NCI-H2029 treated with DMSO at 0.1 percent for 48 hours (cell line): ENCODE measurements around the gene NUP35.

Experiments
- DNase-seq: peaks from one replicate; lab custom pipeline; 2025; lab: John Stamatoyannopoulos, UW

NUP35 gene, protein sequence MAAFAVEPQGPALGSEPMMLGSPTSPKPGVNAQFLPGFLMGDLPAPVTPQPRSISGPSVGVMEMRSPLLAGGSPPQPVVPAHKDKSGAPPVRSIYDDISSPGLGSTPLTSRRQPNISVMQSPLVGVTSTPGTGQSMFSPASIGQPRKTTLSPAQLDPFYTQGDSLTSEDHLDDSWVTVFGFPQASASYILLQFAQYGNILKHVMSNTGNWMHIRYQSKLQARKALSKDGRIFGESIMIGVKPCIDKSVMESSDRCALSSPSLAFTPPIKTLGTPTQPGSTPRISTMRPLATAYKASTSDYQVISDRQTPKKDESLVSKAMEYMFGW

DNA sequence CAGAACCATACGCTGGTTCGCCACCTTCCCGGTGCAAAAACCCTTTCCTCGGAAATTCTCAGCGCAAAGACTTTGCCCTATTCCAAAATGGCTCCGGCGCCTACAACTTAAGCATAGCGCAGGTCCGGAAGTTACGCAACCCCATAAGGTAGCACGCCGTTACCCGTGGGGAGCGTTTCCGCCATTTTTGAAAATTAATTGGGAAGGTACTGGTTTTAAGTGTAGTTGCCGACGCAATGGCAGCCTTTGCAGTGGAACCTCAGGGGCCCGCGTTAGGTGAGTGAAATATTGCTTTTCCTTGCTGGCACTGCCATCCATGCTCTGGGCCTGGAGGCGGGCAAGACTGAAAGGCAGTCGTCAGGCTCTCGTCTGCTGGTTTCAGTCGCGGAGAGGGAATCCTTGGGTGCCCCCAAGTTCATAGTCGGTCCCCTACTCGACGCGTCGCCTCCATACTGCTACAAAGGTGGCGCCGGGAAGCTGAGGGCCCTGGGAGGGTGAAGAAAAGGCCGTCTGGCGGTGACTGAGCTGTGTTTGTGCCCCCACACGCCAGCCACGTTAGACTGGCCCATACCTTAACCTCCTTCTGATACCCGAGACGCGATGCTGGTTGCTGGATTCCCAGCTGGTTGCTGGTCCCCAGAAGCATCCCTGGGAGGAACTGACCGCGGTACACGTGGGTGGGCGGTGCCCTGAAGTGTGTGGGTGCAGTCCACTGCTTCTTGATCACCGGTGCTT is at the start of gene NUP35:
Gene NUP35 (plus strand): TSS at position 222 of the 735 bp plus-strand sequence. CDS start 15 bp downstream, at position 237.
- DNase-seq = peak; percentile 79

DNA sequence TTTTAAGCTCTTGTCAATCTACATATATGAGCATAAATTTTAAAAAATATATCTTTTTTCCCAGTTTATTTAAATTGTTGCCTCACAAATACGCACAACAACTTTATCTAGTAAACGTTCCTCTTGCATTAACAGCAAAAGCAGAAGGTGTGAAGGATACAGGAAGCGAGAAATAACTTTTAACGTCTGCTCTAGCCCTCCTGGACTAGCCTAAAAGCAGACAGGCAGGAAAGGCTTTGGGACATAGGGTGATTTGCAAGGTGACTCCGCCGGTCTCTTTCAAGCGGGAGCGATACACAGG is 46.1 kb upstream of the NUP35 start:
- DNase-seq = no peak

DNA sequence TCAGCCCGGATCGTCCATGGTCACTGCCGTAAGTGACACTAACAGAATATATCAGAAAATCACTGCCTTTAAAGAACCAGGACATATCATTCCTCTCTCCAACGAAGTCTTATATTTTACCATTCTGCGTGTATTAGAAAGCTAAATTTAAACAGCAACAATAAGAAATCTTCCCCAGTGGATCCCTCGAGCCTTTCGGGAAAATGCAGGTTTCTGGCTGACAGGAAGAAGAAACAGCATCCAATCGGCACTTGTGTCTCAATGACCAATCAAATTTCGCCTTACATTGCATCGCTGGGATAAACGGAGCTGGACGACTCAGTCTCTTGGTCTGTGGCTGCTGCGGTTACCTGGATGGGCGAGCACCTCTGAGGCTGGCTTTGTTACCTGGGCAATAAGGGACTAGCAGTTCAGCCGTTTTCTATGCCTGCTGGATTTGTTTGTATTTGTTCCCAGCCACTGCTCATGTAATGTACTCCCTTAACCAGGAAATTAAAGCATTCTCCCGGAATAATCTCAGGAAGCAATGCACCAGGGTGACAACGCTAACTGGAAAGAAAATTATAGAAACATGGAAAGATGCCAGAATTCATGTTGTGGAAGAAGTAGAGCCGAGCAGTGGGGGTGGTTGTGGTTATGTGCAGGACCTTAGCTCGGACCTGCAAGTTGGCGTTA is 45.6 kb upstream of the NUP35 start, which contains the start of gene DUSP19:
Gene DUSP19 (plus strand): TSS at position 284 of the 675 bp plus-strand sequence. CDS start 187 bp downstream, at position 471.
- peak; percentile 94 for DNase-seq

DNA sequence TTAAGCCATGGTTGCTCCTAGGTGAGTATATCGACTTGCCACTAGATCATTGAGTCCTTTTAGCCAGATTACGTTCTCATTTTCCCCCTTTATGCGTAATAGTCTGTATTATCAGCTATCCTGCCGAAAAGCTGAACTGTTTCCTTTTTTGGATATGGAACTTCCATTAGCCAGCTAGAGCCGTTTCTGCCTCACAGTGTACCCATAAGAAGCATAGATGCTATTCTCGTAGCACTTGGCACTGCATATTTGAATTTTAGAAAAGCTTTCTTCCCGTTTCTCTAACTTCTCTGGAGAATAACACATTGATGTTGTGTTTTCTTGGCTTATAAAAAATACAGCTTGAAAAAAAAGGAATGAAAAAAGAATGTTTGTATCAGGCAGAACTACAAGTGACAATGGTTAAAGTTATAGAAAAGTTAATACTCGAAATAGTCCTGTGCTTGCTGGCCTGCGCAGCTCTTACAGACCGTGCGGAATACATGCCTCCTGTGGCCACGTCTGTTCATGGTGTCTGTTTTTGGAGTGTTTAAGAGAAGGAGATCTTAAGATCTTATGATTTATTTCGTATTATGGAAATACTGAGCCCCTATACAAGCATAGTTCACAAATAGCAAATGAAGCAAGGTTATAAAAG is 45.0 kb upstream of the NUP35 start:
- no peak for DNase-seq

DNA sequence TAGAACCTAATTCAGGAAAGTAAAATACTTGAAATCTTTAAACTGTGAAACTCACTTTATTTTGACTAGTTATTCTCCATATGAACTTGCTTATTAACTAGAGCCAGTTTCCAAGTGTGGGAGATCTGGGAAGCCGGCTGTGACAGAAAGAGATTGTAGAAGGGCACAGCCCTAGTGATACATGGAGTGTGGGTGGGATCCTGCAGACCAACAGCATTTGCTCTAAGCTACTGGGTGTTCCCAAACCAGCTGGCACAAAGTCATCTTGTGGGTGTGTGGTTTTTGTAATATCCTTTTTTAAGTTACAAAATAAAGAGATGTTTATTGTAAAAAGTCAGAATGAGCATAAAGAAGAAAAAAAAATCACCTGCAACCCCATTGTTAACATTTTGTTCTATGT is 42.3 kb upstream of the NUP35 start:
- no peak for DNase-seq

DNA sequence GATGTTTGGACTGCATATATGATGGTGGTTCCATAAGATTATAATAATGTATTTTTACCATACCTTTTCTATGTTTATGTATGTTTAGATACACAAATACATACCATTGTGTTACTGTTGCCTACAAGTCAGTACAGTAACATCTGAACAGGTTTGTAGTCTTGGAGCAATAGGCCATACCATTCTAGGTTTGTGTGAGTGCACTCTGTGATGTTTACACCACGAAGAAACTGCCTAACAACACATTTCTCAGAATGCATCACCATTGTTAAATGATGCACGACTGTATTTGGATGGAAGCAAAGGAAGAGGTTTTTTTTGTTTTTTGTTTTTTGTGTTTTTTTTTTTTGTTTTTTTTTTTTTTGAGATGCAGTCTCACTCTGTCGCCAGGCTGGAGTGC is 36.2 kb upstream of the NUP35 start:
- DNase-seq = no peak

DNA sequence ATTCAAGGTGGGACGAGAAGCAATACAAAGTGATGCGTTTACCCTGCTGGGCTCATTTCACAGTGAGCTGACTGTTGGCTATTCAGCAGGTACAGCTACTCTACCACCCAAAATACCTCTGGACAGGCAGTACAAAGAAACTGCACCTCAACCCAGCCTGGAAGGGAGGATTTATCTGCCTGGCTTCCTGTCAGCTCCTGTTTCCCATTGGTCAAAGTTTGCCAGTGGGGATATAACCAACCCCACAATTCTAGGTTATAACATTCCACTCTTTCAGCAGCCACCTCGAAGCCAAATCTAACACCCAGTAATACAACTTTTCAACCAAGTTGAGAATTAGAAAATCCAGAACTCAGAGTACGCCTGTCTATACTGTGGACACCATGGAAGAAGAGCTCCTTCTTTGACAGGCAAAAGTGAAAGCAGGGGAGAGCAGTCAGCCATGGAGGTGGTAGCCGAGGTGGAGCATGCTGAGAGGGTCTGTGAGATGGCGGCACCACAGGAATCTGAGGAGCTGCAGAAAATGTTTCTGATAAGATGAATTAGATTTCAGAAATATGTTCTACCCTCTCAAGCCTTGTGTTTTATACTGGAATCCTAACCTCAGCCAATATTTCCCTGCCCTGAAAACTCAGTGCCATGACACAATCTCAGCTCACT is 34.9 kb upstream of the NUP35 start:
- DNase-seq = peak; percentile 59

DNA sequence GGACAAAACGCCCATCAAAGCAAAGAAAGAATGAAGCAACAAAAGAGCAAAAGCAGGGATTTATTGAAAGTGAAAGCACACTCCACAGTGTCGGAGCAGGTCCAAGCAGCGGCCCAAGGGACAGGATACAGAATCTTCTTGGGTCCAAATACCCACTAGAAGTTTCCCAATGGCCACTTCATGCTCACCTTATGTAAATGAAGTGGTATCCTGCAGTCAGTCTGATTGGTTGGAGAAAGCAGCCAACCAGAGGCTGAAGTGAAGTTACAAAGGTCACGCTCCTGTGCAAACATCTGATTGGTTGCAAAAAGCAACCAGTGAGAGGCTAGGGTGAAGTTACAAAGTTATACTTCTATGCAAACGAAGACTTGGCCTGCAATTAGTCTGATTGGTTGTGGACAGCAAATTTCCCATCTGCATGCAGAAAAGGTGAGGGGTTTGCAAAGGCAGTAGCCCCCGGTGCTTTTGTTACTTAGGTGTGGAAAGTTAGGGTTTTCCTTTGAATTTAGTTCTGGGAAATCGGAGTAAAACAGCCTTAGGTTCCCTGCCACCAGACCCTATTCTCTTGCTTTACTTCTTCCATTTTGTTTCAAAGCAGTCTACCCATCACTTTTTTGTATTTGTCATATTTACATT is 32.8 kb upstream of the NUP35 start:
- DNase-seq = no peak

DNA sequence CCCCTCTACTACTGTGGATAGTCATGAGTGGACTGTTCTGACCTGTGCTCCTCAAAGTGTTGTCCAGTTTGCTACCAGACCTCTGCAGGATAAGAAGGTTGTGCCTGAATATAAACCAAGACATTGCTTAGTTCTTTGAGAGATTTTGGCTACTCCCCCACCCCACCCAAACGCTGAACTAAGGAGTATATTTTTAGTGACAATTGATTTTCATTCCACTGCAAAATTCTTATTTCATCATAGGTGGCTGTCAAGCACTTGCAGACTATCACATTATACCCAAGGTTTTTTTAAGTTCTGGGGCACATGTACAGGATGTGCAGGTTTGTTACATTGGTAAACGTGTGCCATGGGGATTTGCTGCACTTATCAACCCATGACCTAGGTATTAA is 32.3 kb upstream of the NUP35 start:
- DNase-seq = no peak

DNA sequence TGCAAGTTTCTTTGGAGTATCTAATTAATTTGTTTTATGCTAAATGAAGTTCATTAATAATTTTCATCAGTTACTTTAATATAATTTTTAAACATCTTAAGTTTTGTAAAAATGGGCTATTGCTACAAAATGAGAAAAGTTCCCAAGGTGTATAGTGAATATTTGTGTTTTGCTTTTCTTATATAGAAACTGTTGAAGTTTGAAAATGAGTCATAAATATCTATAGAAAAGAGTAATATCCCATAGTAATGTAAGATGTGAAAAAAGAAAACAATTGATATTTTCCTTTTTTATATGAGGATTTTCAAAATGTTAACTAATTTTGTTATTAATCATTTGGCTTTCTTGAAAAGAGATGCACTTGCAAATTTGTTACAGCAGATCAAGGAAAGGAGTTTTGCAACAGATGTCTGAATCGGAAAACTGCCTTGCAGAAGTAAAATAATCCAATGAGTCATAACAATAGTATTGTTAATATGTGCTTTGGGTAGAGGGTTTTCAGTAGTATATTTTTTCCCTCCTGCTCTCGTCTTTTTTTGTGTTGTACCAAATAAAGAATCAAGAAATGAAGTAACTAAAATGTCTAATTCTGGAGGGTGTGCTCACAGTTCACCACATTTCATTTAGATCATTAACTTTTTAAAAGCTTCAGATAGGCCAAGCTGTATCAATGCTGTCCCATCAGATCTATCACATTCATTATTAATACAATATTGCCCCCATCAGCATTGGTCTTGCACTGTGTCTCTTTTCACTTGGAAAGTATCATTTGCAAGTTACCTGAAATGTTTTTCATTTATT is 30.2 kb upstream of the NUP35 start:
- no peak for DNase-seq

DNA sequence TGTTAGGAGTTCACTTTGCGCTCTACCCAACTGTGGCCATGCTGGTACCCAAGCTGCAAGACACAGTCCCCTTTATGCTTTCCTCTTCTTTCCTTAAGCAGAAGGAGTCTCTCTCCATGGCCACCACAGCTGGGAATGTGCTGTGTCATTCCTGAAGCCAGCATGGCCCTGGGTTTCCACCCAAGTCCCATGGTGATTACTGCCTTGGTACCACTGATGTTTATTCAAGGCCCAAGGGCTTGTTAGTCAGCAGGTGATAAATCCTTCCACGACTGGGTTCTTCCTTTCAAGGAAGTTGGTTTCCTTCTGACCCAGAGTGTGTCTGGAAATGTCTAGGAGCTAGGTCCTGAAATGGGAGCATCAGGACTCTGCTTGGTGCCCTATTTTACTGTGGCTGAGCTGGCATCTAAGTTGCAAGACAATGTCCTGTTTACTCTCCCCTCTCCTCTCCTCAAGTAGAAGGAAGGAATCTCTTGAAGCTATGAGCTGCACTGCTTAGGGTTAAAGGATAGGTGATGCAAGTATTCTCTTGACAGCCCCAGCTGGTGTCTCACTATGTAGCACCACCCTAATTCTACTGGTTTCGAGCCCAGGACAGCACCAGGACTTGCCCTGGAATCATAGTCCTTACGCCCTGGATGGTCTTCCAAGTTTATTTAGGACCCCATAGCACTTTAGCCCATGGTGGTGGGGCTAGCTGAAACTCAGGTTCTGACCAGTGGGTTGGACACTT is 18.7 kb upstream of the NUP35 start:
- DNase-seq = no peak

DNA sequence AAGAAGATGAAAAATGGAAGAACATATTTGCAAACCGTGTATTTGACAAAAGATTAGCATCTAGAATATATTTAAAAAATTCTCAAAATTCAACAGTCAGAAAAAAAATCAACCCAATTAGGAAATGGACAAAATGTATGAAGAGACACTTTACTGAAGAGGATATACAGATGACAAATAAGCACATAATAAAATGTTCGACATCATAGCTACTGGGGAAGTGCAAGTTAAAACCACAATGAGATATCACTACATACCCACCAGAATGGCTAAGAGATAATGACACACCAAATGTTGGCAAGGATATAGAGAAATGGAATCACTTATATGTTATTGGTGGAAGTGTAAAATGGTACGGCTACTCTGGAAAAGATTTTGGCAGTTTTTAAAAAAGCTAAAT is 11.7 kb upstream of the NUP35 start:
- DNase-seq = no peak

DNA sequence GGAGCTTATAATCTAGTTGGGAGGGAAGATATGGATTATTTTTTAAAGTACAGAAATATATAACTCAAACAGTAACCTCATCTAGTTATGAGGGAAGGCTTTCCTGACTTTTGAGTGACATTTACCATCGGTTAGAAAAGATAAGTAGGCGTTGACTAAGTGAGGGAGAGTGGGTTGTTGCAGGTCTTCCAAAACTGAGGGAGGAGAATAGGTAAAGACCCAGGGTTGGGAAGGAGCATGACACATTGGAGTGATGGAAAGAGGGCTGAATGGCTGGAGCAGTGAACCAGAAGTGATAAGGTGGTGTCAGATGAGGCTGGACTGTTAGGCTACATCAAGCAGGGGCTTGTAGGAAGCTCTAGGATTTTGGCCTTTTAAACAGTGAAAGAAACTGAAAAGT is 10.6 kb upstream of the NUP35 start:
- DNase-seq = no peak

DNA sequence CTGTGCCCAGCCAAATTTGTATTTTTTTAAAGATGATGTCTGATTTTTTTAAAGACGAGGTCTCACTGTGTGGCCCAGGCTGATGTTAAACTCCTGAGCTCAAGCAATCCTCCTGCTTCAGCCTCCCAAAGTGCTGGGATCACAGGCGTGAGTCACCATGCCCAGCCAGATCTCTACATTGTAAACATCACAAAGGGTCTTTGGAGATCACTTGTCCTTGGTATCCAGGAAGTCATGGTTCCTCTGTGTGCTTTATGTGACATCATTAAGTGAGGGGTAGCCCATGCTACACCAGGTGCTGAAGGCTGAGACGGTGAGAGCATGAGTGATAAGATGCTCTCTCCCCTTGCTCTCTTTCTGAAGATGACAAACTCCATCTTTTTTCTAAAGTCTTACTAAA is 7.0 kb upstream of the NUP35 start:
- no peak for DNase-seq

DNA sequence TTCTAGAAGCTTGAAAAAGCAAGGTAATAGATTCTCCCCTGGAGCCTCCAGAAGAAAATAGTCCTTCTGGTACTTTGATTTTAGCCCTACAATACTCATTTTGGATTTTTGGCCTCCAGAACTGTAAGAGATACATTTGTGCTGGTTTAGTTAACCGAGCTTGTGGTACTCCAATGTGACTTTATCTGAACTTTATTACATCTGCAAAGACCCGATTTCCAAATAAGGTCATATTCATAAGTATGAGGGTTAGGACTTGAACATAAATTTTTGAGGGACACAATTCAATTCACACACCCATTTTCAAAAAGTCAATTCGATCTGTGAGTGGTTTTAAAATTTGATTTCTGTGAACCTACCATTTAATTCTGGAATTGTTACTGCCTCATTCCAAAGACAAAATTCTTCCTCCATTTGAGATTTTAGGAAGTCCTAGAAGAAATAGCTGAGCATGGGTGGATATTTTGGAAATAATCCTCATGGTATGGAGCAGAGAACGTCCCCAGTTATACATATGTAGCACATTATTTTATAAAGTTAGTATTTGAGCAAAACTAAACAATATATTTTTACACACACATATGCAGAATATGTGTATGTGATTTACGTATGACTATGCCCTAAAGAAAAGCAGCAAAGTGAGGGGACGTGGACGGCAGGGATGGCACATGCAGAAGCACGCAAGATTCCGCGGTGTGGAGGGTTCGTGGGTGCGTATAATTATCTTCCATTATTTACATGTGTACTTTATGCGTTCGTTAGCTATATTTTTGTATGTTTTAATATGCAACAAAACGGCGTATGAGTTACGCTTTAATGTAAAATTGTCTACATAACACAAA is 905 bp upstream of the NUP35 start:
- no peak for DNase-seq

DNA sequence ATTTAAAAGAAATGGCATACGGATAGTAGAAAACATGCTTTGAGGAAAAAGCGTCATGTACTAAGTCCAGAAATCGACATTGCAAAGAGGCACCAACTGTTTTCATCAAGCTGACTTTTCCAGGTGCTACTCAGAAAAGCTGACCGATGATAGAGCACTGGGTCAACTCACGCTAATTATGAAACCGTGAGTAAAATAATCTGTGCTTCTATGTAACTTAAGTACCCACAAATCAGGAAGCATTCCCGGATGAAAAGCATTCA is 353 bp upstream of the NUP35 start:
- DNase-seq = no peak

DNA sequence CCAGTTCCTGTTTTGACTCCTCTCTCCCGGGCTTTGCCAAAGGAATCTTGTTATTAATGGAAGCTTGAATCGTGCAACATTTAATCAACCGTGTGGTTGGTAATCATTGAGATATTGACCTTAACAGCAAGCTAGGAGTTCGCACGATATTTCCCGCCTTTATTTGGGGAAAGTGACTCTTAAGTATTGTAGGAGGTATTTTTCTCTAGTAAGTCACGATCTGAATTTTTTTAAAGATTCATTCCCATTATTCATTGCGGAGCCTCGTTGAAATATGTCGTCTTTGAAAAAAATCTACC is 663 bp downstream of the NUP35 start:
- no peak for DNase-seq

DNA sequence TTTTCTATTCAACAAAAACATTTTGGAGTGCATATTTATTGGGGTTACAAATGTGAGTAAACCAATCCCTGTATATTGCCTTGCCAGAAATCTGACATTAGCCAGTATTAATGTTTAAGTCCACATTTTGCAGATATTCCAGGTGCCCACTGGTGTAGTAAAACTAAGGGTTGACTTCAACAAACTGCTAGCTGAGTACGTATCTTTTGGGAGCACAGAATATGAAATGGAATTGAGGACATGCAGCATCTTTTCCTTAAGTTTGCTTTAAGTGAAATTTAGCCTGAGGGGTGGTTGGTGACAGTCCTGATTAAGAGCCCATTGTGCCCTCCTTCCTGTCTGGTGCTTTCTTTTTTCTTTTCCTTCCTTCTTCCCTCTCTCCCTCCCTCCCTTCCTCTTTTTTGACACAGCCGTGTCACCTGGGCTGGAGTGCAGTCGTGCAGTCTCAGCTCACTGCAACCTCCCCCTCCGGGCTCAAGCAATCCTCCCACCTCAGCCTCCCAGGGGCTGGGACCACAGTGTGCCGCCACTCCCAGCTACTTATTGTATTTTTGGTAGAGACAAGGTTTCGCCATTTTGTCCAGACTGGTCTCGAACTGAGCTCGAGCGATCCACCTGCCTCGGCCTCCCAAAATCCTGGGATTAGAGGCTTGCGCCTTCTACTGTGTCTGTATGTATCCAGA is 1.6 kb downstream of the NUP35 start:
- DNase-seq = no peak

DNA sequence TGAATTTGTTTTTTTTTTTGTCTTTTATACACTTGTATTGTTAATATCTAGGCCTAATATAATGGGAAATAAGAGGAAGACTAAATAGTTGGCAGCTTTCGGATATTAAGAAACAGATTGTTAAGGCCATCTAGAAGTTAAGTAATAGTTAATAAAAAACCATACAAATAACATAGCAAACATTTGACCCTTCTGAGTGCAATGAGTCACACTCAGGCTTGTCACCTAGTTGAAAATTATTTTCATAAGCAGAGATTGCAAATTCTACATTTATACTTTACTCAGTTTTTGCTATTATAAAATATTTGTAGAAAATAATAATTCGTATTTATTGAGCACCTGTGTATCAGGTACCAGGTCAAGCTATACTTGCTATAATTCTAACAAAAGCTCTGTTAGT is 2.4 kb downstream of the NUP35 start:
- DNase-seq = no peak
